ENCODE results near the gene ZDHHC12. TPM values are rescaled to one million over a fixed set of nuclear protein-coding genes. Genes with fewer than 3 reads are reported as not detected.

Gene ZDHHC12
- total and polyA plus RNA-seq, 2 of the 13 experiments (the other 11 are each of a cell fraction or from before 2014, with no cell fraction given) = 25.4 to 28.0 TPM

DNA sequence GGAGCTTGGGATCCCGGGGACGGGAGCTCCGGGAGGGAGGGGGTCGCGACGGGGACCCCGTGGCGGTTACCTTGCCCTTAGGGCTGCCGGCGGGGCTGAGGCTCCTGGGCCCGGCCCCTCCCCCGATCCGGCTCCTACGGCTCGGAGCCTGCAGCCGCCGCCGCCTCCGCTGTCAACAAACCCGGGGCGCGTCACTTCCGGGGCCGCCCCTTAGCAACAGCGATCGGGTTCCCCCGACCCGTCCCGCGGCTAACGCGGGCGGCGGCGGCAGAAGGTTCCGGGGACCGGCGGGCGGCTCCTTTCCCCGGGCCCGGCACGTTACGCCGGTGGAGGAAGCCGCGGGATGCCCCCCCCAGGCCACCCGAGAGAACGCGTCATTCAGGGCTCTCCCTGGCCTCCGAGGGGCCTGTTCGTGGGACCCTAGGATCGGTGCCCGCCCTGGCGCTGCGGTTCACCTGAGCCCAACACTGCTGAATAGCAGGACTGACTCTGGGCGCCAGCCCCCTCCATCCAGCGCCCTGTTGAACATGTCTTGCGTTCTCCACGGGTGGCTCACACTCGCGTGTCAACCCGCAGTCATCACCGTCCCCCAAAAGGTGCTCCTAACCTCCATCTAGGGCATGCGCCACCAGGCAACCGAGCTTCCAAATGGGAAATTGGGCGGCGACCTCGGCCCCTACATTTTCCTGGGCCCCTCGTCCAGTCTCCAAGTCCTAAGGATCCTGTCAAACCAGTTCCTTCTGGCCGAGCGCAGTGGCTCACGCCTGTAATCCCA is 48.0 kb upstream of the ZDHHC12 start, which contains the start of gene ZER1 (continued):
- TF ChIP-seq, protein P1, sequence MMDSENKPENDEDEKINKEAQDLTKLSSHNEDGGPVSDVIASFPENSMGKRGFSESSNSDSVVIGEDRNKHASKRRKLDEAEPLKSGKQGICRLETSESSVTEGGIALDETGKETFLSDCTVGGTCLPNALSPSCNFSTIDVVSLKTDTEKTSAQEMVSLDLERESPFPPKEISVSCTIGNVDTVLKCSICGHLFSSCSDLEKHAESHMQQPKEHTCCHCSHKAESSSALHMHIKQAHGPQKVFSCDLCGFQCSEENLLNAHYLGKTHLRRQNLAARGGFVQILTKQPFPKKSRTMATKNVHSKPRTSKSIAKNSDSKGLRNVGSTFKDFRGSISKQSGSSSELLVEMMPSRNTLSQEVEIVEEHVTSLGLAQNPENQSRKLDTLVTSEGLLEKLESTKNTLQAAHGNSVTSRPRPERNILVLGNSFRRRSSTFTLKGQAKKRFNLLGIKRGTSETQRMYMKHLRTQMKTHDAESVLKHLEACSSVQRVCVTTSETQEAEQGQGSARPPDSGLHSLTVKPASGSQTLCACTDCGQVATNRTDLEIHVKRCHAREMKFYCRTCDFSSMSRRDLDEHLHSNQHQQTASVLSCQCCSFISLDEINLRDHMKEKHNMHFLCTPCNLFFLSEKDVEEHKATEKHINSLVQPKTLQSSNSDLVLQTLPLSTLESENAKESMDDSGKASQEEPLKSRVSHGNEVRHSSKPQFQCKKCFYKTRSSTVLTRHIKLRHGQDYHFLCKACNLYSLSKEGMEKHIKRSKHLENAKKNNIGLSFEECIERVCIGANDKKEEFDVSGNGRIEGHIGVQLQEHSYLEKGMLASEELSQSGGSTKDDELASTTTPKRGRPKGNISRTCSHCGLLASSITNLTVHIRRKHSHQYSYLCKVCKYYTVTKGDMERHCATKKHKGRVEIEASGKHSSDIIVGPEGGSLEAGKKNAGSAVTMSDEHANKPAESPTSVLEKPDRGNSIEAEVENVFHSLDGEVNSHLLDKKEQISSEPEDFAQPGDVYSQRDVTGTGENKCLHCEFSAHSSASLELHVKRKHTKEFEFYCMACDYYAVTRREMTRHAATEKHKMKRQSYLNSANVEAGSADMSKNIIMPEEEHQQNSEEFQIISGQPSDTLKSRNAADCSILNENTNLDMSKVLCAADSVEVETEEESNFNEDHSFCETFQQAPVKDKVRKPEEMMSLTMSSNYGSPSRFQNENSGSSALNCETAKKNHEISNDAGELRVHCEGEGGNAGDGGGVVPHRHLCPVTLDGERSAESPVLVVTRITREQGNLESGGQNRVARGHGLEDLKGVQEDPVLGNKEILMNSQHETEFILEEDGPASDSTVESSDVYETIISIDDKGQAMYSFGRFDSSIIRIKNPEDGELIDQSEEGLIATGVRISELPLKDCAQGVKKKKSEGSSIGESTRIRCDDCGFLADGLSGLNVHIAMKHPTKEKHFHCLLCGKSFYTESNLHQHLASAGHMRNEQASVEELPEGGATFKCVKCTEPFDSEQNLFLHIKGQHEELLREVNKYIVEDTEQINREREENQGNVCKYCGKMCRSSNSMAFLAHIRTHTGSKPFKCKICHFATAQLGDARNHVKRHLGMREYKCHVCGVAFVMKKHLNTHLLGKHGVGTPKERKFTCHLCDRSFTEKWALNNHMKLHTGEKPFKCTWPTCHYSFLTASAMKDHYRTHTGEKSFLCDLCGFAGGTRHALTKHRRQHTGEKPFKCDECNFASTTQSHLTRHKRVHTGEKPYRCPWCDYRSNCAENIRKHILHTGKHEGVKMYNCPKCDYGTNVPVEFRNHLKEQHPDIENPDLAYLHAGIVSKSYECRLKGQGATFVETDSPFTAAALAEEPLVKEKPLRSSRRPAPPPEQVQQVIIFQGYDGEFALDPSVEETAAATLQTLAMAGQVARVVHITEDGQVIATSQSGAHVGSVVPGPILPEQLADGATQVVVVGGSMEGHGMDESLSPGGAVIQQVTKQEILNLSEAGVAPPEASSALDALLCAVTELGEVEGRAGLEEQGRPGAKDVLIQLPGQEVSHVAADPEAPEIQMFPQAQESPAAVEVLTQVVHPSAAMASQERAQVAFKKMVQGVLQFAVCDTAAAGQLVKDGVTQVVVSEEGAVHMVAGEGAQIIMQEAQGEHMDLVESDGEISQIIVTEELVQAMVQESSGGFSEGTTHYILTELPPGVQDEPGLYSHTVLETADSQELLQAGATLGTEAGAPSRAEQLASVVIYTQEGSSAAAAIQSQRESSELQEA (CRISPR knock-in tag; IDR thresholded peaks at IDR 0.05; ENCODE audit: not compliant biosample characterization) = peak; percentile 95
- 0 out of 2 replicates have a peak, but pooled peaks have one; percentile 36 for TF ChIP-seq ZNF543 (CRISPR knock-in tag; IDR thresholded peaks at IDR 0.05)
- TF ChIP-seq ATAD3A (CRISPR knock-in tag; IDR thresholded peaks at IDR 0.05) = no peak
- TF ChIP-seq POLR2AphosphoS5 (IDR thresholded peaks at IDR 0.05; ENCODE audit: low read depth, low read length) = peak; percentile 51; the same call in 1 of the 2 replicates
- TF ChIP-seq RNF2 (conservative IDR thresholded peaks at IDR 0.05; ENCODE audit: low read depth) = no peak
- TF ChIP-seq ETV6 (CRISPR knock-in tag; conservative IDR thresholded peaks at IDR 0.05) = peak; percentile 74; the same call in 1 of the 2 replicates
- no peak for TF ChIP-seq SNAPC2 (CRISPR knock-in tag; IDR thresholded peaks at IDR 0.05)
- peak; percentile 40 for TF ChIP-seq TBL1XR1 (IDR thresholded peaks at IDR 0.05; ENCODE audit: borderline replicate concordance, low read length, partially characterized antibody)
- TF ChIP-seq, protein P2, sequence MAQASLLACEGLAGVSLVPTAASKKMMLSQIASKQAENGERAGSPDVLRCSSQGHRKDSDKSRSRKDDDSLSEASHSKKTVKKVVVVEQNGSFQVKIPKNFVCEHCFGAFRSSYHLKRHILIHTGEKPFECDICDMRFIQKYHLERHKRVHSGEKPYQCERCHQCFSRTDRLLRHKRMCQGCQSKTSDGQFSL (CRISPR knock-in tag; IDR thresholded peaks at IDR 0.05) = peak; percentile 97
- TF ChIP-seq, protein P3, sequence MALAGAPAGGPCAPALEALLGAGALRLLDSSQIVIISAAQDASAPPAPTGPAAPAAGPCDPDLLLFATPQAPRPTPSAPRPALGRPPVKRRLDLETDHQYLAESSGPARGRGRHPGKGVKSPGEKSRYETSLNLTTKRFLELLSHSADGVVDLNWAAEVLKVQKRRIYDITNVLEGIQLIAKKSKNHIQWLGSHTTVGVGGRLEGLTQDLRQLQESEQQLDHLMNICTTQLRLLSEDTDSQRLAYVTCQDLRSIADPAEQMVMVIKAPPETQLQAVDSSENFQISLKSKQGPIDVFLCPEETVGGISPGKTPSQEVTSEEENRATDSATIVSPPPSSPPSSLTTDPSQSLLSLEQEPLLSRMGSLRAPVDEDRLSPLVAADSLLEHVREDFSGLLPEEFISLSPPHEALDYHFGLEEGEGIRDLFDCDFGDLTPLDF (CRISPR knock-in tag; IDR thresholded peaks at IDR 0.05) = peak; percentile 50; the same call in 1 of the 2 replicates
- 0 out of 2 replicates have a peak, but pooled peaks have one; percentile 28 for TF ChIP-seq ZNF724P (CRISPR knock-in tag; IDR thresholded peaks at IDR 0.05; ENCODE audit: borderline replicate concordance)
- TF ChIP-seq ISL2 (CRISPR knock-in tag; IDR thresholded peaks at IDR 0.05) = peak; percentile 81
- TF ChIP-seq NR2F1 (CRISPR knock-in tag; IDR thresholded peaks at IDR 0.05) = peak in 1 of 2 experiments; percentile 8; a peak in 1 of 4 replicates
- TF ChIP-seq KLF11 (CRISPR knock-in tag; IDR thresholded peaks at IDR 0.05) = no peak
- TF ChIP-seq, protein P4, sequence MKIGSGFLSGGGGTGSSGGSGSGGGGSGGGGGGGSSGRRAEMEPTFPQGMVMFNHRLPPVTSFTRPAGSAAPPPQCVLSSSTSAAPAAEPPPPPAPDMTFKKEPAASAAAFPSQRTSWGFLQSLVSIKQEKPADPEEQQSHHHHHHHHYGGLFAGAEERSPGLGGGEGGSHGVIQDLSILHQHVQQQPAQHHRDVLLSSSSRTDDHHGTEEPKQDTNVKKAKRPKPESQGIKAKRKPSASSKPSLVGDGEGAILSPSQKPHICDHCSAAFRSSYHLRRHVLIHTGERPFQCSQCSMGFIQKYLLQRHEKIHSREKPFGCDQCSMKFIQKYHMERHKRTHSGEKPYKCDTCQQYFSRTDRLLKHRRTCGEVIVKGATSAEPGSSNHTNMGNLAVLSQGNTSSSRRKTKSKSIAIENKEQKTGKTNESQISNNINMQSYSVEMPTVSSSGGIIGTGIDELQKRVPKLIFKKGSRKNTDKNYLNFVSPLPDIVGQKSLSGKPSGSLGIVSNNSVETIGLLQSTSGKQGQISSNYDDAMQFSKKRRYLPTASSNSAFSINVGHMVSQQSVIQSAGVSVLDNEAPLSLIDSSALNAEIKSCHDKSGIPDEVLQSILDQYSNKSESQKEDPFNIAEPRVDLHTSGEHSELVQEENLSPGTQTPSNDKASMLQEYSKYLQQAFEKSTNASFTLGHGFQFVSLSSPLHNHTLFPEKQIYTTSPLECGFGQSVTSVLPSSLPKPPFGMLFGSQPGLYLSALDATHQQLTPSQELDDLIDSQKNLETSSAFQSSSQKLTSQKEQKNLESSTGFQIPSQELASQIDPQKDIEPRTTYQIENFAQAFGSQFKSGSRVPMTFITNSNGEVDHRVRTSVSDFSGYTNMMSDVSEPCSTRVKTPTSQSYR (CRISPR knock-in tag; IDR thresholded peaks at IDR 0.05; ENCODE audit: borderline replicate concordance) = peak; percentile 70
- TF ChIP-seq EEA1 (CRISPR knock-in tag; IDR thresholded peaks at IDR 0.05; ENCODE audit: borderline replicate concordance) = no peak

Data from HepG2 (cell line).